Lower leg skin (tissue), 4 donors: ENCODE data around the gene PIK3AP1. TPM values are rescaled to one million over a fixed set of nuclear protein-coding genes. Genes with fewer than 3 reads are reported as not detected.
"Not testable (repeated sequence)": the region's sequence is repeated elsewhere in the genome, so short reads cannot be mapped to it uniquely, and the experiment has no call there.

Experiments used
- DNase-seq, 2 donors: peaks; one replicate each; pipeline ENCODE4 v3.0.0-alpha.2; 2019; ENCODE audit warnings: low spot score in 2 of 2
- H3K4me3 ChIP-seq: fragments of 200-600 bp; sonication (generic); 2 replicates; pipeline ENCODE4 v1.5.1; 2017; ENCODE audit warnings: mild to moderate bottlenecking, low read depth; ENCODE audit not compliant: poor library complexity, severe bottlenecking
- POLR2A ChIP-seq, 2 donors: fragments of 450-650 bp; IDR thresholded peaks; one replicate each; pipeline ENCODE4 v1.6.1; 2016 to 2017; ENCODE audit warnings: antibody characterized with exemption in 2 of 2, mild to moderate bottlenecking in 1 of 2, moderate library complexity in 1 of 2
- WGBS, 2 donors: methylation state at CpG; one replicate each; pipeline ENCODE4 v1.1.5; 2018; 5-methylcytosine and 5-hydroxymethylcytosine counted together
- intact Hi-C: fragments of 100-400 bp; cut with DNase I; formaldehyde crosslinking; loops from one replicate; pipeline ENCODE4 v1.15.0; 2023; ENCODE audit warnings: low total_unique reads
- total RNA-seq, 4 donors: library from RNA; depleted of rRNA; stranded (reverse); fragments of >200 nt; gene quantifications; one replicate each; pipeline ENCODE4 v1.1.0, GENCODE V29; 2016
- TF ChIP-seq, protein P1 (sequence below), 3 donors: fragments of 450-650 bp; IDR thresholded peaks; one replicate each; pipeline ENCODE4 v1.5.1; 2016; ENCODE audit warnings: antibody characterized with exemption in 3 of 3, mild to moderate bottlenecking in 3 of 3, moderate library complexity in 2 of 3

The PIK3AP1 gene
- total RNA-seq, 4 donors from 2014 or later = 2.2 to 5.4 (median 3.5) TPM

DNA sequence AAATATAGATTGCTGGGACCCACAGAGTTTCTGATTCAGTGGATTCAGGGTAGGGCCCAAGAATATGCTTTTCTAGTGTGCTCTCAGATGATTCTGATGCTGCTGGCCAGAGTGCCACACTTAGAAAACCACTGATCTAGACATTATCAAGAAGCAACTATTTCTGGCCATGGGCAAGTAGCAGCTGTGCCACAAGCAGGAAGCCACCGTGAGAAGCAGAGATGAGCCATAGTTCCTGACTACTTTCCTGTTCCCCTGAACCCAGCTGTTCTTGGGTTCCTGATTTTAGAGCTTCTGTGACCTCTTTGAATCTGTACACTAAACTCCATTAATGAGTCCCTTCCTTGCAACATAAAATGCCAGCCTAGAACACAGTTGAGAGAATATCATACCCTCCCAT lies 38.1 kb upstream of the PIK3AP1 start:
- 33 to 100% methylated on average over 1 of the region's 1 CpG for WGBS, 2 donors
- no peak overlapping the region for H3K4me3 ChIP-seq
- intact Hi-C loops = no loop called here
- DNase-seq = peak in 1 of 2 donors; percentile 69
- TF ChIP-seq, protein P1, sequence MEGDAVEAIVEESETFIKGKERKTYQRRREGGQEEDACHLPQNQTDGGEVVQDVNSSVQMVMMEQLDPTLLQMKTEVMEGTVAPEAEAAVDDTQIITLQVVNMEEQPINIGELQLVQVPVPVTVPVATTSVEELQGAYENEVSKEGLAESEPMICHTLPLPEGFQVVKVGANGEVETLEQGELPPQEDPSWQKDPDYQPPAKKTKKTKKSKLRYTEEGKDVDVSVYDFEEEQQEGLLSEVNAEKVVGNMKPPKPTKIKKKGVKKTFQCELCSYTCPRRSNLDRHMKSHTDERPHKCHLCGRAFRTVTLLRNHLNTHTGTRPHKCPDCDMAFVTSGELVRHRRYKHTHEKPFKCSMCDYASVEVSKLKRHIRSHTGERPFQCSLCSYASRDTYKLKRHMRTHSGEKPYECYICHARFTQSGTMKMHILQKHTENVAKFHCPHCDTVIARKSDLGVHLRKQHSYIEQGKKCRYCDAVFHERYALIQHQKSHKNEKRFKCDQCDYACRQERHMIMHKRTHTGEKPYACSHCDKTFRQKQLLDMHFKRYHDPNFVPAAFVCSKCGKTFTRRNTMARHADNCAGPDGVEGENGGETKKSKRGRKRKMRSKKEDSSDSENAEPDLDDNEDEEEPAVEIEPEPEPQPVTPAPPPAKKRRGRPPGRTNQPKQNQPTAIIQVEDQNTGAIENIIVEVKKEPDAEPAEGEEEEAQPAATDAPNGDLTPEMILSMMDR (IDR thresholded peaks at IDR 0.05) = no peak
- no peak for TF ChIP-seq POLR2A (IDR thresholded peaks at IDR 0.05)

DNA sequence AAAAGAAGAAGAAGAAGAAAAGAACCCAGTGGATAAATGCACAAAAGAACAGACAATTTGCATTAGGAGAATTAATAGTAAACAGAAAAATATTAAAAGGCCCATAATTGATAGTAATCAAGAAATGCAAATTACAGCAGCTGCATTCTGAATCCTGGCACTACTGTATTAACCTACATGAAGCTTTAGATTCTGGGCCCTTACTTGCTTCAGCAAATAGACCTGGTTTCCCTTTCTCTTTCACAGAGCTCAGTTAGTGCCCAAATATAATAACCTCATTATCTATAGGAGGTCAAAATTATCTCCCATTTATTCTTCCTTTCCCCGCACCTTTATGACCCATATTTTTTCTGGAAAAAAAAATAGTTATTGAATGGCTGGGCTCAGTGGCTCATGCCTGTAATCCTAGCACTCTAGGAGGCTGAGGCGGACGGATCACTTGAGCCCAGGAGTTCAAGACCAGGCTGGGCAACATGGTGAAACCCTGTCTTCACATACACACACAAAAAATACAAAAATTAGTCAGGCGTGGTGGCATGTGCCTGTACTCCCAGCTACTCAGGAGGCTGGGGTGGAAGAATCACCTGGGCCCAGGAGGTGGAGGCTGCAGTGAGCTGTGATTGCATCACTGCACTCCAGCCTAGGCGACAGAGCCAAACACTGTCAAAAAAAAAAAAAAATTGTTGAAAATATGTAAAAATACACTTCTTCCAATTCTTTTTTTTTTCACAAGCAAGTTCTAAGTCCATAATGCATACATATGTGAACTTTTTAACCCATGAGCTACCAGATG lies 36.0 kb upstream of the PIK3AP1 start:
- peak in 1 of 2 donors; percentile 31 for DNase-seq
- TF ChIP-seq, protein P1 (IDR thresholded peaks at IDR 0.05) = no peak
- no peak for TF ChIP-seq POLR2A (IDR thresholded peaks at IDR 0.05)
- H3K4me3 ChIP-seq = no peak overlapping the region
- intact Hi-C loops = no loop called here
- WGBS, 2 donors = 70 to 80% methylated on average over 5 of the region's 5 CpGs

DNA sequence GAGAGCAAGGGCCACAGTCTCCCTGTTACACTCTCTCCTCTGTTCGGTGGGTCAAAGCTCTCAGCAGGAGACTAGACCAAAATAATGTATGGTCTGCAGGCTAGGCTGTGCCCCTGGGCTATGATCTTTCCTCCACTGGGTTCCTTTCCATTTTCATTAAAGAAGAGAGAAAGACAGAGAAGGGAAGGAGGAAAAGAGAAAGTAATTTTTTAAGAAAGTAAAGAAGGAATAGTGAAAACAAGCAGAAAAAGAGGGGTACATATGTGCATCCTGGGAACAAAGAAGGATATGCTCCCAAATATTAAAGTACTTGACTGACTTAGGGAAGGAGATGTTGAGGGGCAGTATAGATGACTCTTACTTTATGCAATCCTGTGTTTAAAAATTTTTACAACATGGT lies 33.6 kb upstream of the PIK3AP1 start:
- H3K4me3 ChIP-seq = no peak overlapping the region
- DNase-seq = no peak
- TF ChIP-seq, protein P1 (IDR thresholded peaks at IDR 0.05) = no peak
- no peak for TF ChIP-seq POLR2A (IDR thresholded peaks at IDR 0.05)
- intact Hi-C loops = no loop called here
- 50 to 64% methylated on average over 1 of the region's 1 CpG for WGBS, 2 donors

DNA sequence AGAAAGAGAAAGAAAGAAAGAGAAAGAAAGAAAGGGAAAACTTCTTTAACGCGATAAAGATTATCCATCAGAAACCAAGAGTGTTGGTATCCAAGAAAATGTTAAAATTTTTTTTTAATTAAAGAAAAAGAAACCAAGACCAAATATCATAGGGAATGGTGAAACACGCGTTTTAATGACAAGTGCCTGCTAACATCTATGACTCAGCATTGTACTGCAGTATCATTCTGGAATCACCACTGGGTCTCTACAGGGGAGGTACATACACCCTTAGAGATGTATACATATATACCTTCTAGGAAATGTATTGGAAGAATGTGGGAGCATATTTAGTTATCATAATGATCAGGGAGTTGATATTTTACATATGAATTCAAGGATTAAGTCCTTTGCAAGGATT lies 32.1 kb upstream of the PIK3AP1 start:
- TF ChIP-seq, protein P1 (IDR thresholded peaks at IDR 0.05) = no peak
- TF ChIP-seq POLR2A (IDR thresholded peaks at IDR 0.05) = no peak
- 73 to 76% methylated on average over 4 of the region's 4 CpGs for WGBS, 2 donors
- DNase-seq = no peak
- H3K4me3 ChIP-seq = no peak overlapping the region
- intact Hi-C loops = no loop called here

DNA sequence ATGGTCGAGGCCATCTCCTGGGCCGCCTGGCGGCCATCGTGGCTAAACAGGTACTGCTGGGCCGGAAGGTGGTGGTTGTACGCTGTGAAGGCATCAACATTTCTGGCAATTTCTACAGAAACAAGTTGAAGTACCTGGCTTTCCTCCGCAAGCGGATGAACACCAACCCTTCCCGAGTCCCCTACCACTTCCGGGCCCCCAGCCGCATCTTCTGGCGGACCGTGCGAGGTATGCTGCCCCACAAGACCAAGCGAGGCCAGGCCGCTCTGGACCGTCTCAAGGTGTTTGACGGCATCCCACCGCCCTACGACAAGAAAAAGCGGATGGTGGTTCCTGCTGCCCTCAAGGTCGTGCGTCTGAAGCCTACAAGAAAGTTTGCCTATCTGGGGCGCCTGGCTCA lies 30.0 kb upstream of the PIK3AP1 start:
- intact Hi-C loops, H3K4me3 ChIP-seq, DNase-seq: not testable (repeated sequence)
- 94 to 96% methylated on average over 17 to 22 of the region's 24 CpGs for WGBS, 2 donors

DNA sequence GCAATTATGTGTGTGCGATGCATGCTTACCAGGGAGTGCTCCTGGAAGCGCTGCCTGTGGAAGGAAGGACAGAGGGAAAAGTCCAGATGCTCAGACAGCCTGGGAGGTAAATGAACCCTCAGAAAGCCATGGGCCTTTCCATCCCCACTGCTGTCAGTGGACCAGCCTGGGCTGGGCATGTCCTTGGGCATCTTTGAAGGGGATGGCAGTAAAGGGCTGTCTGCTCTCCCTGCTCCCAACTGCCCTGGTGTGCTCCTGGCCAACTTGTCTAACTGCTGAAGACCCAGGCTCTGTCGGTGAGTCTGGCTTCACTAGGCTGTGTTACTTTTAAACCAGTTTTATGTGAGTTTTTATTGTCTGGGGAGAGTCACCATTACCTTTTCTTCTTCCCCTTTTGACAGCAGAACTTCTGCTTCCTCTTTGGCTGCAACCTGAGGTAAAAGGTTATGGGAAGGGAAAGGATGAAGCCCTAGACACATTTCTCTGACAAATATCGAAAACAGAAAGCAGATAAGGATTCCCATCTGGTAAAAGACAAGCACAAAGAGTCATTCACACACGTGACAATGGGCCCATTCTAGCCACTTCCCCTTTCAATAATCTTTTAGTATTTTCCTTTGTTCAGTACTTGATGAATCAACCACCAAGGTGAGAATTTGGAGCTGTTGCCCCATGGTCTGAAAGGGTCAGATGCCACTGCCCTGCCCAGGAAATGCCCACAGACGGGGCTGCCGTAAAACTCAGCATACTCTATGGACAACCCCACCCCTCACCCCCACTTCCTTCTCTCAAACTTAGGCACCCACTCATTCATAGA lies 27.6 kb upstream of the PIK3AP1 start:
- peak in 1 of 2 donors; percentile 42 for DNase-seq
- 61 to 70% methylated on average over 7 of the region's 7 CpGs for WGBS, 2 donors
- H3K4me3 ChIP-seq = no peak overlapping the region
- intact Hi-C loops = no loop called here
- TF ChIP-seq POLR2A (IDR thresholded peaks at IDR 0.05) = no peak
- TF ChIP-seq, protein P1 (IDR thresholded peaks at IDR 0.05) = no peak
